HG02623 (cell line): ENCODE measurements around the gene GNAT1.

ENCODE experiments used
- ATAC-seq: cut with Tn5 transposase; IDR thresholded peaks from one replicate; pipeline ENCODE4 v1.9.1; 2021; ENCODE audit warnings: moderate library complexity; ENCODE audit not compliant: unreplicated experiment

The GNAT1 gene

GRCh38 chr3:50190936-50191660 lies at the start of gene GNAT1:
Gene GNAT1, plus strand, starts transcription at chr3:50191610. Its CDS starts 116 bp downstream, at chr3:50191726.
- ATAC-seq, result no peak

DNA sequence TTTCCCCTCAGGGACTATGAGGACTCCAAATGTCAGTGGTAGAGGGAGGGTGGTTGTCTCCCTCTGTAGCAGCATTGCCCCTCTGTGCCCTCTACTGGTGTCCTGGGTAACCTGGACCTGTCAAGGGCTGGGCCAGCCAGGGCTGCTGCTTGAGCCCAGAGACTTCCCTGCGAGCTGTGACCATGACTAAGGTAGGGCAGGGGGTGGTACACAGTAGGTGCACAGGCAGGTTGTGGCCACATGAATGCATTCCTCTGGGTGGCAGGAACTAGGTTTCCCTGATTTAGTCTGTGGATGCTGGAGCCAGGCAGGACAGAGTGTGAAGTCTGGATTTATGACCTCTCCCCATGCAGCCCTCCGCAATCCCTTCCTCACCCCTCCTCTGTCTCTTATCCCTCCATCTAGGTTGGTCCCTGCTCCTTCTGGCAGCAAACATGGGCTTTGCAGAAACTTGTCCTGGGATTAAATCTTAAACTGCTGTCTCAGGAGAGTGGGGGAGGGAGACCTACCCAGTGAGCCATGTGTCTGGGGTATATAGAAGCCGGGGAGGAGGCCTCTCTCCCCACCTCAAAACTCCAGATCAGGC lies 45.0 kb upstream of the GNAT1 start:
- no peak for ATAC-seq

DNA sequence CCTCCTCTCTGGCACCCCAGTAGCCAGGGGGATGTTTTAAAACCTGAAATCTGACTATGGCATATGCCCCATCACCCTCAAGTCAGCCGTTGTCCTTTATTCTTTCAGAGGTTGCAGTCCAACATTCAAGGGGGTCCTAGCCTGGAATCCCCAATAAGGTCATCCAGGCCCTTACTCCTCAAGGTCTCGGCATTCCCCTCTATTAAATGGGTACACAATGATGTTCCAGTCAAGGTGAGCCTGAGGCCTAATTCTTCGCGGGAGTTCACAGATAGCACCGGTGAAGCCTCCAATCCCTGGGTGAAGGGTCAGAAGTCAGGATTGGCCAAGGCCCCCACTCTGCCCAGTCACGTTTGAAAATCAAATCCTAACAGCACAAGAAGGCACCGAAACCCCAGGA lies 44.4 kb upstream of the GNAT1 start:
- no peak for ATAC-seq

DNA sequence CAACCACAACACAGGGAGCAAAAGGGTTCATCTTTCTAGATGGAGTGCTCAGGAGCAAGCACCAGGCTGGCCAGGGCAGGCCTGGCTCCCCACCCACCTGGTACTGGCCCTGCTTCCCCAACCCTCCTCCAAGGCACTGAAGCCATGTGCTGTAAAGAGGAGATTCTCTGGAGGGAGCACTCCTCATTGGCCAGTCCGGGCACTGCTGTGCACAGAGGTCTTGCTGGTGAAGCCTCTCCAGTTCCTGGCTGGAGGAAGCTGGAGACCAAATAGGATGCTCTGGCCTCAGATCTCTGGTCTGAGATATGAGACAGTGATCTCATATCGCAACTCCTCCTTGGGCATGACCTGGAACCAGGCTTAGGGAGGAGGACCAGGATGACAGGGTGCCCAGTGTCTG lies 44.0 kb upstream of the GNAT1 start:
- no peak for ATAC-seq

DNA sequence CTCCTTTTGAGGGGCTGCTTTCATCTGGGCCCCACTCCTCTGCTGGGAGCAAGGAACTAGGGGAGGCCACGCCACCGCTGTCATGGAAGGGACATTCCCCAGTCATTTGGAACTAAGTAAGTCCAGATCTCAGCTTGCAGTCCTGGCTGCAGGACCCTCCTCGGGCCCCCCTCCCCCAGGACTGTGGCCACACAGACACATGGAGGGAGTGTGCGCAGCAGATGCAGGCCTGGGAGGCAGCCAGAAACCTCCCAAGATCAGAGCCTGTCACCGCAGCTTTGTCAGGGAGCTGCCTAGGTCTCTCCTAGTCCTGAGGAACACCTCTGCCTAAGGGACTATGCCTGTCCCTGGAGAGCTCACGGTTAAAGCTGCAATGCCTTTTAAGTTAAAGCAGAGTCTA lies 43.5 kb upstream of the GNAT1 start:
- ATAC-seq, result no peak

DNA sequence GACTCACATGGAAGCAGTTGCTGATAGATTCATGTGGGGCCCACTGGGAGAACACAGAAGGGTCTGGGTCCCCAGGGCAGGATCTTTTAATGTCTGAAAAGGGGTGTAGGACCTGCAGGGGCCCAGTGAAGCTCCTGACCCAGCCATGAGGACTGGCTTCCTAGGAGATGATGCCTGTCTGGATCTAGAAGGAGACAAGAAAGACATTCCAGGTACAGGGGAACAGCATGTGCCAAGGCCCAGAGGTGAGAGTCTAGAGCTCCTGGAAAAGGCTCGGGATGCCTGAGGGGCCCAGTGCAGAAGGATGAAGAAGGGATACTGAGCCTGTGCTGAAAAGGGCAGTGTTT lies 41.0 kb upstream of the GNAT1 start:
- ATAC-seq, result no peak

DNA sequence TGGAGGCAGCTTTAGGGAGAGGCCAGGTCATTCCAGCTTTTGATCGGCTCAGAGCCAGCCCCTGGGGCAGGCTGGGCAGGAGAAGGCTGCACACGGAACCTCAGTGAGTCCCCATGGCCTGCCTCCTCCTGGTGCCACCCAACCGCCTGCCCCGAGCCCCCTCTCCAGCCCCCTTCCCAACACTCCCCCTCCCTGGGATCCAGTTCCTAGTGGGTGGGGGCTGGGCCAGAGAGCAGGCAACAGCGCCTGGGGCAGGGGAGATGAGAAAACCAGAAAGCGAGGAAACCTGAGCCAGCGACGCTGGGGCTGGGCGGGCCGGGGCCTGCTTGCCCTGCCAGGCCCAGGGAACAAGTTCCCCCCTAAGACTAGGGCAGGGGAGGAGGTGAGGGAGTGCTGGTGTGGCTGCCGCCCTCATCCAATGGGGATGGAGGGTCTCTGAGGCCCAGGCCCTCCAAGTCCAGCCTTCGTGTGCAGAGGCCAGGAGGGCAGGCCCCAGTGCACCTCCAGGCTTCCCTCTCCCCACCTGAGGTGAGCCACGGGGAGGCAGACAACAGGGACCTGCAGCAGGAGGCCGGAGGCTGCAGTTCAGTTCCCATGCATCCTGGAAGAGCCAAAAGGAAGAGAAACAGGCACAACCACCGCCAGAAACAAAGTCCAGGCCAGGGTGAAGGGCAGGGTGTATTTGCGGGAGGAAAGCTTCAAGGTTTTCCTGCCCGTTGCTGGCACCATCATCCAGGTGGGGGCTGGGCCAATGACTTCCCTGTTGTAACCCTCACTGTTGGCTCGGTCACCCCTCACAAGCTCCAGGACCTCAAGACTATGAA lies 40.3 kb upstream of the GNAT1 start:
- ATAC-seq, result no peak

DNA sequence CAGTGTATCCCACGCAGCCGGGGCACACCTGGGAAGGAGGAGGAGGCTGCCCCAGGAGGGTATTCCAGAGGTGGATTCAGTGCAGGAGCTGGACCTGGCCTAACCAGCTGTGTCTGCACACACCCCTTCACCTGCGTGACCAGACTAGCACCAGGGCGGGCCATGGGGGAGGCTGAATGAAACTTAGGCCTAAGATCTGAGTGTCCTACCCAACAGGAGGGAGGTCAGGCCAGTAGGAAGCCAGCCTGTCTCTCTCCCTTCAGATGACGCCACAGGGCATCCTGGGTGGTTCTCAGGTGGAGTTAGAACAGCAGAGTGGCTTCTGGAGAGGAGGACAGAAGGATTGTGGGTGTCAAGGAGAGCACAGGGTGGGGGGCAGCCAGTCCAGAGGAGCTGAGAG lies 39.7 kb upstream of the GNAT1 start:
- ATAC-seq, result no peak

GRCh38 chr3:50153782-50154475 lies 37.5 kb upstream of the GNAT1 start:
- ATAC-seq, result no peak

GRCh38 chr3:50154476-50154839 lies 37.0 kb upstream of the GNAT1 start:
- ATAC-seq, result no peak

DNA sequence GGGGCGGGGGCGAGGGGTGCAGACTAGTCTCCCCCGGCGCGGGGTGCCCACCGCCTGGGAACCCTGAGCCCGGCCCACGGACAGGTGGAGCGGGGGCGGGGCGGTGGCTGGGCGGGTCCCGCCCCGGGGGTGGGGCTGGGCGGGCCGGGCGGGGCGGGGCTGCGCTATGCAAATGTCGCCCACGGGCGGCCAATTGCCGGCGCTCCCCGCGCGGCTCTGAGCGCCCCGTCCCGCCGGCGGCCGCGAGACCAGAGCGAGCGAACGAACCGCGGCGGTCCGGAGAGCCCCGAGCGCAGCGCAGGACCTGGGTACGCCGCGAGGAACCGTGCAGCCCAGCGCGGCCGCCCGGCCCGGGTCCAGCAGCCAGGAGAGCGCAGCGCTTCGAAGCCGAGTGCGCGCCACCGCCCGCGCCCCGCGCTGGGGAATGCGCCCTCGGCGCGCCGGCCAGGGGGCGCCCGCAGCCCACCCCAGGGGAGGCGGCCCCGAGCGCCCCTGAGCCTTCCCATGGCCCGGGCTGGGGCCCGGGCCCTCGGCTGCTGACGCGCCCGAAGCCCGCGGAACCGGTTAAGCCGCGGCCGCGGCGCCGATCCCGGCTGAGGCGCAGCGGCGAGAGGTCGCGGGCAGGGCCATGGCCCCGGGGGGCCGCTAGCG lies 36.4 kb upstream of the GNAT1 start, which contains the start of gene SEMA3F:
Gene SEMA3F (plus strand): TSS at position 485 of the 651 bp plus-strand sequence. CDS start 4,299 bp downstream, outside the sequence.
- peak; percentile 60 for ATAC-seq

DNA sequence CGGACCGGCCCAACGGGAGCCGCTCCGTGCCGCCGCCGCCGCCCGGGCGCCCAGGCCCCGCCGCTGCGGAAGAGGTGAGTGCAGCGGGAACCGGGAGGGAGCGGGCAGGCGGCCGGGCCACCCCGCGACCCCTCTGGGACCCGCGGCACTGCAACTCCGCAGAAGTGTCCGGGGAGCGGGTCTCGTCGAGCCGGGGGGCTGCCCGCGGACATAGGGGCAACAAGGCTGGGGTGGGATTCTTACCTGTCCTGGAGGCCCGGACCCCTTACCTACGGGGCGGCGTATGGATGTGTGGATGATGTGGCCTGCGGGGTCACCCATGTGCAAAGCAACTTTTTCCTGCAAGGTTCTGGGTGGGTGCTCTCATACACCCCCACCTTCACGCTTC lies 35.9 kb upstream of the GNAT1 start:
- no peak for ATAC-seq

DNA sequence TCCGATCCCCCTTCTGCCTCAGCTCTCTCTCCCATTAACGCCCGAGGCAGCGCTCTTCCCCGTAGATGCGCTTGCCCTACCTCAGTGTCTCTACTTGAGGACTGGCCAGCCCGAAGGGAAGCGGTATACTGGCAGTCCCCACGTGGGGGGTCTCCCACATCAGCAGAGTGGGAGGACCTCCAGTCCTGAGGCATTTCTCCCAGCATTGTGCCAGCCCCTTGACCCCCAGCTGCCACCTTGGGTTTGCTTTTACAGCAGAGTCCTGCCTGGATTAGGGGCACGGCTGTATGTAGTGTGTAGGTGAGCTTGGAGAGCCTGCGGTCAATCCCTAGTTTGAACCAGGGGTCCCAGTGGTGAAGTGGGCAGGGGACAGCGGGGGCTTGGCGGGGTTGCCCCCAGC lies 35.5 kb upstream of the GNAT1 start:
- ATAC-seq, result no peak

DNA sequence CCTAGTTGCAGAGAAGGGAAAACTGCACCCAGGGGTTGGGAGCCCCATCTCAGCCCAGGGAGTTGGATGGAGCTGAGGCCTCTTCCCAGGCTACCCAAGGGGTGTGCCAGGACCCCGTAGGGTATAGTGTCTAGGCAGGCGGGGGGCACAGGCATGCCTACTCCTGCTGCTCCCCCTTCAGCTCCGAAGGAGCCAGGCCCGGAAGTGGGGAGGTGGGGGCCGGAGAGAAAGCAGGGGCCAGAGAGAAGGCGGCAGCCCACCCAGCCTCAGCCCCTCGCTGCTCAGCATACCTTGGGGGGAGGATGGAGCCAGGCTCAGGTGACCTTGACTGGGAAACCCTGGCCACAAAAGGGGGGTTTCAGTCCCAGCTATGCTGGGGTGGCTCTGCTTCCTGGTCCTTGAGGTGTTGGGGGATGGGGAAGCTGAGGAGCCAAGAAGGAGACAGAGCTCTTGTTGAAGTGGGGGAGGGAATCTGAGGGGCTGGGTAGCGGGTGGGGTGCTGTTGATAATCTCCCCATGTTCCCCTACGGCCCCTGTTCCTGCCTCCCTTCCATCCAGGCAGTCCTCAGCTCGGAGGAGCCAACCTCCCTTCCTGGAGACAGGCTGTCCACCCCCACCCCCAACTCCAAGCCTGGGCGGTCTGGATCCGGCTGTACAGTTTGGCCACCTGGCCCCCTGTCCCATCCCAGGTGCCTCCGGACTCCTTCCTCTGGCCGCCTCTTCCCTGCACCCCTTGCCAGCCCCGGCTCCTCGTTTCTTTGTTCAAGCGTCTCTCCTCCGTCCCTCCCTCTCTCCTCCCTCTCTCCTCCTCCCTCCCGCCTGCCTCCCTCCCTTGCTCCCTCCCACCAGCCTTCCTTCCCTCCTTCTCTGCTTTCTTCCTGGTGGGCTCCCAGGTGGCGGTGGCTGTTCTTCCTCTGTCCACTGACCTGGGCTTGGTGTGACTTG lies 34.6 kb upstream of the GNAT1 start:
- ATAC-seq, result no peak

- no peak for ATAC-seq
Observed at GRCh38 chr3:50157827-50158529, 33.4 kb upstream of the GNAT1 start.

DNA sequence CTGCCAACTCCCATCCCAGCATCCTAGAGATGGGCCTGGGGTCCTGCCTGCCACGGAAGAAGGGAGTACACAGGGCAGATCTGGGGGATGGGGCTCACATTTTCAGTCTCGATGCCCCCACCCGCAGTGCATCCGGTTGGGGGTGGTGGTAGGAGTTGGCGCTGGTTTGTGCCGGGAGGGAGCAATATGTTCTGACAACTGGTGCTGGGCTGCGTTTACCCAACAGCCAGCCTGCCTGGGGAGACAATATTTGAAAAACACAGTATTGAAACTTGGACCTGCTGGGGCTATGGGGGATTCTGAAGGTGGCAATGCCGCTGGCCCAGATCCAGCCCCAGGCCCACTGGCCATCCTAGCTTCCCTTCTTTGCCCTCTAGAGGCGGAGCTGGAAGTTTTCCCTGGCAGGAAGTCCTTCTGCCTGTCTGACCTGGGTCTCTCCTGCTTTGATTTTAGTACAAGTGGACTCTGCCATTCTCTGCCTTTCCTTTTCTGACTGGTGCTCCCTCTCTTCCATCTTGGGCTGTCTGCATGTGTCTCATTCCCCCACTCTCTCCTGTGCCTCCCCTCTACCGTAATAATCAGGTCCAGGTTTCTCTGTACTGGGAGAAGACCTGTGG lies 32.8 kb upstream of the GNAT1 start:
- no peak for ATAC-seq

DNA sequence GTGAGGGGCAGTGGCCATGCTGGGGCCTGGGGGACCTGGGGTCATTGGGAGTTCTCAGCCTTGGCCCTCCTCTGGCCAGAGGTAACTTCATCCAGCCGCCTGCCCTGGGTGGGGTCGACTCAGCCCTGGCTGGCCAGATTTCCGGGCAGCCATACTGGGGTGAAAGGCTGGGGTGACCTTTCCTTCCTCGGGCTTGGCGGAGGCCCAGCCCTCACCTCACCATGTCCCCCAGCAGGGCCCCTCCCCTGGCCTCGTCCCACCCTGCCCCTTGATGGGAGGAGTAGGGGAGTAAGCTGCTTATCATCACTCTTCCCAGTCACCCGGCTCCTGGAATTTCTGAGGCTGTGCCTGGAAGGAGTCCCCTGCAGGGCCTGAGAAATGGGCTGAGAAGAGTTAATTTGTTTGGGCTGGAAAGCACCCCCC lies 30.8 kb upstream of the GNAT1 start:
- no peak for ATAC-seq

GRCh38 chr3:50161320-50161719 lies 30.1 kb upstream of the GNAT1 start:
- no peak for ATAC-seq
